GM18870 (cell line): ENCODE data around the gene GNG12.
A peak's percentile ranks its signal among the peaks of the same experiment; 100 is the strongest.

Experiments used
- ATAC-seq: cut with Tn5 transposase; IDR thresholded peaks from one replicate; pipeline ENCODE4 v1.9.1; 2021; ENCODE audit warnings: moderate library complexity; ENCODE audit not compliant: unreplicated experiment

Gene GNG12

DNA sequence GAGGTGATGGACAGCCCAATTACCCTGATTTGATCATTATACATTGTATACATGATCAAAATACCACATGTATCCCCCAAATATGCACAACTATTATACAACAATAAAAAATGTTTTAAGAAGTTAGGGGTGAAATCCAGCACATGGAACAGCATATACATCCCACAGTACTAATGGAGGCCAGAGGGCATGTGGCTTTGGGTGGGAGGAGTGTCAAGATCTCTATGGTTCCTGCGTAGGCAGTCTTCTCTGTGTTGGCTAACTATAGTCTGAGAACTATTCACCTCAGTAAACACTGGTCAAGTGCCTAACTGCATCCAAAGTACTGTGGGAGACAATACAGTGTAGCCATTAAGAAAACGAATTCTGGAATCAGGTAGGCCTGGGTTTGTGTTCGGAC lies 74.2 kb downstream of the GNG12 start:
- ATAC-seq: no peak

DNA sequence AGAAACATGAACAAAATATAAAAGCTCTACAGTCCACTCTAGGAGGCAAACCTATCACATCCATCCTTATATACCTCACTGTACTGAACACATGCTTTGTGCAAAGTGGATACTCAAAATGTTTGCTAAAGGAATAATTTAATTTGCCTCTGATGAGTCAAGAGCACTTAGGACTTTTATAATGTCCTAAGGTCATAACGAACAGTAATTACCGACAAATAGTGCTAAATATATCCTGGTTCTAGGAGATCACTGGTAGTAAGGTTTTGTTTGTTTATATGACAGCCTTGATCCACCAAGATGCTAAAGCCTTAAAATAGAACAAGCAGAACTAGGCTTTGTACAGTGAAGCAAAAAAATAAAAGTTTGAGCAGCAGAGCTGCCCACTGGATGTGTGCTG lies 77.6 kb downstream of the GNG12 start:
- ATAC-seq: no peak

GRCh38 chr1:67755160-67755559 lies 78.1 kb downstream of the GNG12 start:
- ATAC-seq: no peak

DNA sequence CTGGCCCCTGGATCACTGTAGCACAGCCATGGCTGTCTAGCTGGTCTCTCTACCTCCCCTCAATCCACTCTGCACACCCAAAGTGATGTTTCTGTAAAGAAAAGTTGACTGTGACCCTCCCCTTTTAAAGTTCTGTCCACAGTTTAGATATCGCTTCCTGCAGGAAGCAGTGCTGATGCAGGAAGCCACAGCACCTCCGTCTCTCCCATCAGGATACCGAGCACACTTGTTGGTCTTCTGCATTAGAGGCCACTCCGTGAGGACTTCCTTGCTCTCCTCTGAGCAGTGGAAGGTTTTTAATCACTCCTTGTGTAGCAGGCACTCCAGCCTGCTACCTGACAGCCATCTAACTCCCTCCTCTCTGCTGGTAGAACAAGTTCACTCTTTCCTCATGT lies 78.7 kb downstream of the GNG12 start:
- no peak for ATAC-seq

GRCh38 chr1:67753776-67754525 lies 79.3 kb downstream of the GNG12 start:
- ATAC-seq: no peak

DNA sequence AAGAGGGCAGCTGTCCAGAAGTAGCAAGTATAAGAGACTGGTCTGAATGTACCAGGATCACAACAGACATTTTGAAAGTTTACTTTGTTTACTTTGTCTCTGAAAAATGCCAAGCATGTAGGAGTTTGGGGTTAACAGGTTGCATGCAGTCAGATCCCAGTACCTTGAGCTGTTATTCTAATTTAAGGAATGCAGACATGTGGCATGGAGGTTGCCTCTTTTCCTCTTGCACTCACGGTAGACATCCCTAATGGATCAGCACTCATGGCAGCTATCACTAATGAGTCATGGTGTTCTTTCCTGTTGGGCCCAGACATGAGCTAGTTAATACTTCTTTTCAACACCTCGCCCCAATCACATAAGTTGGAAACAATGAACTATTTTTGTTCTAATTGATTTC lies 81.0 kb downstream of the GNG12 start:
- no peak for ATAC-seq

DNA sequence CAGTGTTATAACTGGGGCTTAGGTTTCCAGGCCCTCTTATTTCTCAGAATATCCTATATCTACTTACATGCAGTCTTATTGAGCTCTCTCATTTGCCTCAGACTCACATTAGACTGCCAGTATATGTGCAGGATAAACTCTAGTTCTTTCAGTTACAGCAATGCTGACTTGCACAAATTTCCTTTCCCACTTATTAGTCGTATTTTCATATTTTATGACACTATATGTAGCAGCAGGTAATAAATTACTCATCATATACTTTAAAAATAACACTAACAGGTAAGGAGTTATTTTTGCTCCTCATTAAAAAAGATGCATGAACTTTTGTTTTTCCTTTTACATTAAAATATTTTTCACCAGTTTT lies 82.6 kb downstream of the GNG12 start:
- no peak for ATAC-seq

DNA sequence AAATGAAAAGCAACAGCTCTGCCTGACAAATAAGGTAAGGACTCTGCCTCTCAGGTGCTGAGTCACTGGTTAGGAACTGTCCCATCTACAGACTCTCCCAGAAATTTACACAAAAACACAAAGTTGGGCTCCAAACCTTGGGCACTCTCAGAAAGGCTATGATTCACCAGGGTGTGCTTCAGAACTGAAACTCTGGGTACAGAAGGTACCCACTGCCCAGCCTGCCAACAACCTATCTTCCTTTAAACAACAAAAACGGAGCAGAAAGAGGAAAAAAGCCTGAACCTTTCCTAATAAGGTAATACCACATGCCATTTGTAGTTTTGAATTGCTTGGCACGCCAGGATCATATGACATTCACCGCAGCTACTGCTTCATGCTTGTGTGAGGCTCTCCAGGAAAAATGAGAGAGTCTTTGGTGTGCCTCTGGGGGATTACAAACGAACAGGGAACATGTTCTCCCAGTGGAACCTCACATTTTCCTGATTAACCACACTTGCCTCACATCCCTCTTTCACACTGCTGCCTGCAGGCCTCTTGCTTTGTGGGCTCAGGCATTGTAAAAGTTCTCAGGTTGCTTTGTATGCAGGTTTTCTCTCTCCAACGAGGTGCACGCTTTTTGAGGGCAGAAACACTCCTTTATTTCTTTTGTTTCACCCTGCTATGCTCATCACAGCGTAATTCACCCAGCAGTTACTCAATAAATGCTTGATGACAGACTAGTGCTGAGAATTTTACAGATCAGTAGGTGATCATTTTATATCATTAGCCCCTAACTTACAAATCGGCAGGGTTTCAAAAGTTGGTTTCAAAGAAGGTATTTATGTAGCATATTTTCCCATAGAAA lies 83.2 kb downstream of the GNG12 start:
- no peak for ATAC-seq

DNA sequence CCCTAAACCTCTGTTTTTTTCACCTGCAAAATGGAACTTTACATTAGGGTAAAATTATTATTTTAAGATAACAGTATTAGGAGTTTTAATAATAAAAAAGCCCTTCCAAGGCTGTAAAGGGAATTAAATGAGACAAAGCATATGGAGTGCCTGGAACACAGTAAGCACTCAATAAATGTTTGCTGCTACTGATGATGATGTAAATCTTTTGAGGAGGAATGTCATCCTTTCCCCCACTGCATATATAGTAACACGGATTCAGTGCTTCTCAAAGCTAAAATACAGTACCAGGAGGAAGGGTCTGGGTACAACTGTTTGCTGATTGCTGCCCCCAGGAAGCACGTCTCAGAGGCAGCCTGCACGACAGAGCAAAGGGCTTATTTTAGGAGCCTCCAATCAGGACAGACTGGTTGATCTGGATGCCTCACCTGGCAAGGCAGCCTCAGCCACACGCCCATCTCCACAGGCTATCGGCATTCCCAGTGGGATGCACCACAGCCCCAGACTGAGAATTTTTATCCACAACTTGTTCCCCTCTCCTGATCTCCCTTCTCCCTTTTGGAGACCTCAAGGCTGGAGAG lies 83.9 kb downstream of the GNG12 start:
- no peak for ATAC-seq

DNA sequence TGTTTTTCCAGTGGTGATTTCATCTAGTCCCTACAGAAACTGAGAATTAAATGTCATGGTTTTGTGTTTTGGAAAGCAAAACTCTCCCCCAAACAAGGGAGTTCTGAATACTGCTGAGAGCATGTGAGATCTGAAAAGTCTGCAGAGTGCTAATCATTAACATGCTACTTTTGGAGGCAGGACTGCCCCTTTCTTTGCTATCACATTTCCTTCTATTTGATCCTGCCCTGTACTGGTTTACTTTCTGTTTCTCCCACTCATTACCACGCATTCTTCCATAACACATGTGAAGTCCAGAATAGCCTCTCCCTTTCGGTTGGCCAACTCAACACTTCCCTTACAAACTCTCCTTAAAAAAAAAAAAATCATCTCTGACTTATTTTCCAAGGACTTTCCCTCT lies 84.6 kb downstream of the GNG12 start:
- peak; percentile 89 for ATAC-seq

DNA sequence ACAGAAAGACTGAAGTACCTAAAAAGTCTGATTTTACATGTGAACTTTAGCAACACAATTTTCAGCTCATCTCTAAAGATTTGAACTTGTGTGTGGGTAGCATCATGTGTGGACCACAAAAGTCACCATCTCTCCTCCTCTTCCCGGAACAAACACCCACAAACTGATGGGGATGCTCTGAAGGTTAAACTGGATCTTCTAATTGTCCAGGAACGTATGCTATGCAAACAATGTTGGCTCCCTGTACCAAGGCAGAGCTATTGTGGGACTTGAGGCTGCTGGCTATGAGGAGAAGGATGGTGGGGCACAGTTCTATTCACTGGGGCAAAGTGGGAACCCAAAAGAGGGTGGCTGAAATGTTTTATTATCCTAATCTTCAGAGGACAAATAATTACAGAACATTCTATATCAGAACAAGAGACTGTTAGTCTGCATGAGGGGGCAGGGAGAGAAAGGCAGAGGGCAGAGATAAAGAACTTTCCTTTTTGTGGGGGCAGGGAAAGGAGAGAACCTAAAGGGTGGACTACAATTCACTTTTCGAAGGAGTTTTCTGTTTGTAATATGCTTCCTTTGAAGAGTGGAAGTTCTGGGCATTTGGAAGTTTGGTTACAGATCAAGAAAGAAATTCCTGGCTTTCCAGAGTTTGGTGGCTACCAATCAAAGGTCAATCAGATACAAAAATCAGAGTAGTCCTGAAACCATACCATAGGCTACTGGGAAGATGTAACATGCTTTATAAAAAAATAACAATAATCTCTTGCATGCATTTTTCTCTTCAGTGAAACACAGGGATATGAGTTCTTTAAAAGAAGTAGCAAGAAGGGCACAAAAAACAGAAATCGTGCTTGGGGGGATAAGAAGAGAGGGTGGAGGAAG lies 85.4 kb downstream of the GNG12 start:
- no peak for ATAC-seq

DNA sequence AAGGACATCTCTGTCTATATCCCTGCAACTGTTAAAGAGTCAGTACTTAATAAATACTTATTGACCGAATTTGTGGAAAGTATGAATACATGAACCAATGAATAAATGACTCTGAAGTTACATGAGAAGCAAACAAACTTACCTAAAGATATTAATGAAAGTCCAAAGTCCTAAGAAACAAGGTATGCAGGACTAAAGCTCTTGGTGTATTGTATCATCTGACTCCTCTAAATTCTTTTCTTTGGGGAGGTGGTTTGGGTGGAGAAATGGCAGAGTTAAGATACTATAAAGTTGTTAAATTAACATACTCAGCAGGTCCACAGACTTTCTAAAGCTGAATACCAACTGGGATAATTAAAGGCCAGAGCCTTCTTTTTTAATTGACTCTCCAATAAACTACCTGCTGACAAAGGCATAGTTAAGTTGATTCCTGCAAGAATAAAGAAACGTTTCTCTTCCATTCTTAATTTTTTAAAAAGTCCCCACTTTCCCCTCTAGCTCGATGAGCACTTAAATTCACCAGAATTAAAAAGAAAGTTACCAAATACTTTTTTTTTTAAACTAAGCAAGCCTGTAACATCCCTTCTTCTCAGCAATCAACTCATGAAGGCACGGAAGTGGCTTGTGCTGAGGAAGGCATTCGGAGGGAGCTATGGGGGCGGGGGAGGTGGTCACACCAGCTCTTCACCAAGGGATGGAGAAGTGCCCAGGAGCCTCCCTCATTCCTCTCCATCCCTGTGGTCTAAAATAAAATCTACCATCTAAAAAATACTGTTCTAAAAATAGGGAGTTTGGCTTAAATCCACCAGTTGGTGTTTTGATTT lies 87.2 kb downstream of the GNG12 start:
- no peak for ATAC-seq

- no peak for ATAC-seq
Observed at GRCh38 chr1:67743072-67743725, 90.1 kb downstream of the GNG12 start.

- ATAC-seq: no peak
Observed at GRCh38 chr1:67741736-67742135, 91.5 kb downstream of the GNG12 start.

DNA sequence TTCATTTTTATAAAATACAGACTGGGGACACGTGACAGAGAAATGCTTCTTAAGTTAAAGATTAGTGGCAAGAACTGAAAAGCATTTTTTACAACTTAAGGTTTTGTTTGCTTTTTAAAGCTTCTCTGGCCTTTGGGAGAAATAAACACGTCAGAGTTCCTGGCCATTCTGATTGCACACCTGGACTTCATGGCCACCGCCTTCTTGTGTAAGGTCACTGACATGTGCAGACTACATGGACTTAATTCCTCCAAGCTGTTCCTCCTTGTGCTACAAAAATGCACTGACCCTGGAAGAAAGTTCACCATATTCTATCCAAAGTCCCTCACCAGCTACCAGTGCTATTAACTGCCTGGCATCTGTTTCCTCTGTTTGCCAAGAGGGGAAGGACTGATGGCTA lies 92.1 kb downstream of the GNG12 start:
- no peak for ATAC-seq

GRCh38 chr1:67740543-67740942 lies 92.7 kb downstream of the GNG12 start:
- ATAC-seq: no peak

DNA sequence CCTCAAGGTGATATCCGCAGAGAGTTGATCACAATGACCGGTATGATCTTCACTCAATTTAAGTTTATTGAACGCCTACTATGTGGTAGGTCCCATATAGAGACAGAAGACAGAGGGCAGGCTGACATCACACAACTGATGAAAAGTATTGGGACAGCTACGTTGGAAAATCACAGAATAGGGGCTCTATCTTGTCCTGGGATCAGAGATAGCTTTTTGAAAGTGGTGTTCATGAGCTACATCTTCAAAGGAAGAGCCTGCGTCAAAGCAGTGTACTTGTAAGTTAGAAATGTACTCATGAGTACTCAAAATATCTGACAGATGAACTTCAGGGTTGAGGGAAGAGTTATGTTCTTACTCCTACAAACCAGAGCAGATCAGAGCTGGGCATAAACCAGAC lies 93.9 kb downstream of the GNG12 start:
- ATAC-seq: no peak

GRCh38 chr1:67738401-67738800 lies 94.9 kb downstream of the GNG12 start:
- no peak for ATAC-seq

GRCh38 chr1:67737875-67738274 lies 95.4 kb downstream of the GNG12 start:
- ATAC-seq: no peak

DNA sequence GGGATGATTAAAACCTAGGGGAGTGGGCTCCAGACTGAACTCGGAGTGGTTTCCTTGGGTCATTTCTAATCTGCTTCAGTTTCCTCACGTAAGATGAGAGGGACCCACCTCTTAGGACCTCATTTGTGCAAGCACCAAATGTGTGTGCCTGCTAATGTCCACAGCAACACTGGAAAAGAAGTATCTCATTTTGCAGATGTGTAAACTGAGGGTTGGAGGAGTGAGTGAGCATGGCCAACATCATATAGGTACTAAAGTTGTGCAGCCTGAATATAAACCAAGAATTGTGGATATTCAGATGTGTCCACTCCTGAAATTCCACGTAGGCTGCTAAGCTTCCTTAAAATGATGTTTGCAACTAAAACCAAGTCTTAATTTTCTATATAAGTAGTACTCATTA lies 96.5 kb downstream of the GNG12 start:
- no peak for ATAC-seq
